OCI-LY3 (cell line): ENCODE measurements around the gene JARID2.

Source experiments
- H2AFZ ChIP-seq: fragments of 200-600, 300-600 bp; shearing (Covaris generic); 2 replicates; pipeline ENCODE4 v1.6.0; 2014; ENCODE audit warnings: antibody characterized with exemption, low read depth, low read length
- H3K27ac ChIP-seq: fragments of 200-600, 300-600 bp; sonication (generic); 2 replicates; pipeline ENCODE4 v1.5.1; 2014; ENCODE audit warnings: mild to moderate bottlenecking, low read length, moderate library complexity, mixed read lengths
- H3K27me3 ChIP-seq: fragments of 200-600, 300-600 bp; sonication (generic); 2 replicates; pipeline ENCODE4 v1.6.1; 2014; ENCODE audit warnings: low read depth, low read length, mixed read lengths
- H3K36me3 ChIP-seq: fragments of 200-600, 300-600 bp; sonication (generic); replicated peaks from 2 replicates; pipeline ENCODE3; 2014; ENCODE audit warnings: low read depth, low read length, mixed read lengths
- H3K4me1 ChIP-seq: fragments of 300-600, 200-600 bp; sonication (generic); 2 replicates; pipeline ENCODE4 v1.6.1; 2014; ENCODE audit warnings: low read length, mixed read lengths
- H3K4me2 ChIP-seq: fragments of 200-600, 300-600 bp; sonication (generic); 2 replicates; pipeline ENCODE4 v1.6.1; 2014; ENCODE audit warnings: low read length, mixed read lengths
- H3K4me3 ChIP-seq: fragments of 300-600, 200-600 bp; sonication (generic); 2 replicates; pipeline ENCODE4 v1.5.1; 2014; ENCODE audit warnings: antibody characterized with exemption, mild to moderate bottlenecking, low read length, moderate library complexity
- H3K79me2 ChIP-seq: fragments of 300-600, 200-600 bp; shearing (Covaris generic); 2 replicates; pipeline ENCODE4 v1.6.1; 2014; ENCODE audit warnings: mild to moderate bottlenecking, low read length, mixed read lengths
- H3K9ac ChIP-seq: fragments of 300-600, 200-600 bp; shearing (Covaris generic); 2 replicates; pipeline ENCODE4 v1.6.0; 2014; ENCODE audit warnings: mild to moderate bottlenecking, low read length, moderate library complexity
- H3K9me3 ChIP-seq: fragments of 200-600, 300-600 bp; shearing (Covaris generic); 2 replicates; pipeline ENCODE4 v1.6.1; 2014; ENCODE audit warnings: low read length, mixed read lengths; ENCODE audit not compliant: insufficient read depth
- H4K20me1 ChIP-seq: fragments of 200-600, 300-600 bp; sonication (generic); 2 replicates; pipeline ENCODE4 v1.6.1; 2016; ENCODE audit warnings: low read length, mixed read lengths; ENCODE audit not compliant: insufficient read depth
- EZH2phosphoT487 ChIP-seq: fragments of 200-600 bp; shearing (Covaris generic); IDR thresholded peaks from 2 replicates; pipeline ENCODE4 v1.6.1; 2018; ENCODE audit warnings: antibody characterized with exemption, mixed run types, low read depth
- TF ChIP-seq, protein P1 (sequence below): fragments of 200-600, 300-600 bp; sonication (generic); IDR thresholded peaks from 2 replicates; pipeline ENCODE4 v1.5.1; 2014; ENCODE audit warnings: antibody characterized with exemption, low read length, low read depth

The JARID2 gene

DNA sequence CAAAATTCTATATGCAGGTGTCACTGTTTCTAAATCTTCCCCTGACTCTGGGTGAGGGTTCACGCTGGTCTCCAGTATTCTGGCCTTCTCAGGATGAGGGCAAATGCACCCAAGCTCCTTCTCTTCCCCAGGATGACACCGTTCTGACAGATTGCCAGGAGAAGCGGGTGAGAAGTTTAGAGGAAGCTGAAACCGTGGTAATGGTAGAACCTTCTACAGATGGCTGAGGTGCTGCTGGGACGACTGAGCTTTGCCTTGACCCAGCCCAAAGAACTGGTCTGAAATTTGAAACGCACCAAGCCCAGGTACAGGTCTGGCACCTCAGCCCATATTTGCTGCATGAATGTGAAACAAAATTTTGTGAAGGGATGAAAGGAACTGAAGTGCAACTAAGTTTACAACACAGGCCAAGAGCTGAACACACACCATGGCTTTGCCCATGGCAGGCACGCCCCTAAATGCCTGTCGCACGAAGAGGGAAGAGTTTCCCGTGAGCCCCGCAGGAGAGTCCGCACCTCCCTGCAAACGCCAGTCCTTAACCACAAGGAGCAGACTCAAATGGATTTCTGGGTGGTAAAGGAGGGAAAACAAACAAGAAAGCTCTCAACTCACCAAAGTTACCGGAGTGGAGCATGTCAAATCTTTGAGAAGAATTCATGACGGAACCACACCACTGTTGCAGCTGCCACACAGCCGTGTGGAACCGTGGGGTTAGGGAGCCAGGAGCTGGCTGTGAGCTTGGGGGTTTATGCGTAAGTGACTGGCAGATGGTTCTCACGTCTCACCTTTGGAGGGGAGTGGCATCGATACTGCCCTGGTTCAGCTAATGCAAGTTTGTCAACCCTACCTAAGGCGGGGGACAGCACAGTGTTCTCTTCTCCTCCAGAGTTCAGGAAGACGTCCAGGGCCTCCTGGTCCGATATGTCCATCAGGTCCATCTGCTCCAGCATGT is 278.1 kb downstream of the JARID2 start:
- Histone ChIP-seq H4K20me1 (no peaks in the 10 kb centered on the region), H3K27me3 (no peaks in the 10 kb centered on the region), H3K4me3 (no peak overlapping the region), H3K9ac (no peak overlapping the region), H3K36me3 (peaks cover 6% of the 10 kb centered on the region), H3K79me2 (no peaks in the 10 kb centered on the region), H3K9me3 (no peaks in the 10 kb centered on the region), H3K4me1 (no peaks in the 10 kb centered on the region), H3K27ac (no peak overlapping the region), H2AFZ (no peak overlapping the region), H3K4me2 (no peak overlapping the region)
- no peak for TF ChIP-seq EZH2phosphoT487
- TF ChIP-seq, protein P1, sequence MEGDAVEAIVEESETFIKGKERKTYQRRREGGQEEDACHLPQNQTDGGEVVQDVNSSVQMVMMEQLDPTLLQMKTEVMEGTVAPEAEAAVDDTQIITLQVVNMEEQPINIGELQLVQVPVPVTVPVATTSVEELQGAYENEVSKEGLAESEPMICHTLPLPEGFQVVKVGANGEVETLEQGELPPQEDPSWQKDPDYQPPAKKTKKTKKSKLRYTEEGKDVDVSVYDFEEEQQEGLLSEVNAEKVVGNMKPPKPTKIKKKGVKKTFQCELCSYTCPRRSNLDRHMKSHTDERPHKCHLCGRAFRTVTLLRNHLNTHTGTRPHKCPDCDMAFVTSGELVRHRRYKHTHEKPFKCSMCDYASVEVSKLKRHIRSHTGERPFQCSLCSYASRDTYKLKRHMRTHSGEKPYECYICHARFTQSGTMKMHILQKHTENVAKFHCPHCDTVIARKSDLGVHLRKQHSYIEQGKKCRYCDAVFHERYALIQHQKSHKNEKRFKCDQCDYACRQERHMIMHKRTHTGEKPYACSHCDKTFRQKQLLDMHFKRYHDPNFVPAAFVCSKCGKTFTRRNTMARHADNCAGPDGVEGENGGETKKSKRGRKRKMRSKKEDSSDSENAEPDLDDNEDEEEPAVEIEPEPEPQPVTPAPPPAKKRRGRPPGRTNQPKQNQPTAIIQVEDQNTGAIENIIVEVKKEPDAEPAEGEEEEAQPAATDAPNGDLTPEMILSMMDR = no peak

DNA sequence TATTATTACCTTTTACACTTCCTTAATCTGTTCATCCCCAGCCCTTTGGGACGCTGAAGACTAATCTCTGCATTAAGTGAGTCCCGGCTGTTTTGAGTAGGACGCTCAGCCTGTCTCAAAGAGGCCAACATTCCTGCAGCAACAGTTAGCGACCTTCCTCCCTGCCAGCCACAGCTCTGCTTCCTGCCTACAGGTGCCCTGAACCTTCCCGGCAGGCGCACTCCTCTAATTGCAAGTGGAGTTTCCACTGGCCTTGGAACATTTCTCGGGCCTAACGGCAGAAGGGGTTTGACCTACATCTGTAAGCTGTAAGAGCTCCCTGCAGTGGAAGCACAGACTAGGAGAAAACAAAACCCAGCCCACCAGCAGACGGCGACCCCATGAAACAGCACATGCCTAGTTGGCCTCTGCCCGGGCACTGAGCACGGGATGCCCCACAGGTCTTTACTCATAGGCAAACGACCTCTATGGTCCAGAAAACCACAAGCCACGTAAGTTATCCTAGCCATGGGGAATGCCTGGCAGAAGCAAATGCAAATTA is 279.1 kb downstream of the JARID2 start:
- H3K9me3 ChIP-seq = no peaks in the 10 kb centered on the region
- H3K27ac ChIP-seq = no peak overlapping the region
- no peak overlapping the region for H3K4me2 ChIP-seq
- peaks cover 6% of the 10 kb centered on the region for H3K36me3 ChIP-seq
- TF ChIP-seq, protein P1 = no peak
- no peak for TF ChIP-seq EZH2phosphoT487
- no peaks in the 10 kb centered on the region for H3K79me2 ChIP-seq
- H3K27me3 ChIP-seq = no peaks in the 10 kb centered on the region
- no peaks in the 10 kb centered on the region for H4K20me1 ChIP-seq
- H3K9ac ChIP-seq = no peak overlapping the region
- H3K4me1 ChIP-seq = no peaks in the 10 kb centered on the region
- no peak overlapping the region for H2AFZ ChIP-seq
- H3K4me3 ChIP-seq = no peak overlapping the region

DNA sequence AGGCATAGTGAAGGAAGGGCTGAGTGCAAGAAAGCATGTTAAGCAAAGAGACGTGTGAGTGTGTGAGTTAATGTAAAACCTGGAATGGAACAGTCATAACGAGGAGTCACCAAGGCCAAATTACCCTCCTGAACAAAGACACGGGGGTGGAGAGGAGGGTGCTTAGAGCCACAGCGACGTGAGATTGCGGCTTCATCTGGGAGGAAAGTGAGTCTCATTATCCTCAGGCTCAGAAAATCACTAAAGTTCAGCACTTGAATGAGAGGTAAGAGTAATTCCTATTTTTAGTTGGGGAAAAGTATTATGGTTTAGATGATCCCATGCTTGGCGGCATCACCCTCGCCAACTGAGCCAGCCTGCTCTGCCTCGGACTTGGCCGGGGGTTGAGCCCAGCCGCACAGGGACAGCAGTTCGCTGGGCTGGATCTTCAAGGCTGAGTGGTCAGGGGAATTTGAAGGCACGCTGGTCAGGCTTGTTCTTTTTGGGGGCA is 280.4 kb downstream of the JARID2 start:
- Histone ChIP-seq H3K4me2 (no peak overlapping the region), H3K27me3 (no peaks in the 10 kb centered on the region), H3K9me3 (no peaks in the 10 kb centered on the region), H2AFZ (no peak overlapping the region), H3K36me3 (peaks cover 6% of the 10 kb centered on the region), H4K20me1 (no peaks in the 10 kb centered on the region), H3K9ac (no peak overlapping the region), H3K4me3 (no peak overlapping the region), H3K79me2 (no peaks in the 10 kb centered on the region), H3K4me1 (no peaks in the 10 kb centered on the region), H3K27ac (no peak overlapping the region)
- no peak for TF ChIP-seq EZH2phosphoT487
- TF ChIP-seq, protein P1 = no peak
